Cardiac muscle cell (in vitro differentiated cells and primary cell): ENCODE data around the gene ULBP2. TPM values are rescaled to one million over a fixed set of nuclear protein-coding genes. Genes with fewer than 3 reads are reported as not detected.
"Not testable (repeated sequence)": the region's sequence is repeated elsewhere in the genome, so short reads cannot be mapped to it uniquely, and the experiment has no call there.

Experiments used
- DNase-seq, 2 donors: peaks; one replicate each; pipeline versions ENCODE4 v3.0.0 to v3.0.0-alpha.2; 2010 to 2017; ENCODE audit warnings: low read depth in 1 of 2, low spot score in 1 of 2
- H3K27ac ChIP-seq: fragments of 200-600 bp; sonication (generic); 2 replicates; pipeline ENCODE4 v1.5.1; 2016
- H3K27me3 ChIP-seq: fragments of 200-600 bp; sonication (generic); 2 replicates; pipeline ENCODE4 v1.6.0; 2016; ENCODE audit warnings: control low read depth
- H3K36me3 ChIP-seq: fragments of 200-600 bp; sonication (generic); 2 replicates; pipeline ENCODE4 v1.5.1; 2016; ENCODE audit warnings: control low read depth
- H3K4me1 ChIP-seq: fragments of 200-600 bp; sonication (generic); 2 replicates; pipeline ENCODE4 v1.8.1; 2017; ENCODE audit warnings: low read depth, mild to moderate bottlenecking, mixed run types
- H3K4me3 ChIP-seq: fragments of 200-600 bp; sonication (generic); 2 replicates; pipeline ENCODE4 v1.5.1; 2016; ENCODE audit warnings: mild to moderate bottlenecking
- H3K9me3 ChIP-seq: fragments of 200-600 bp; sonication (generic); 2 replicates; pipeline ENCODE4 v1.5.1; 2017; ENCODE audit warnings: low read depth, mild to moderate bottlenecking, control low read depth
- CTCF ChIP-seq: IDR thresholded peaks from 2 replicates; pipeline ENCODE4 v1.5.1; 2012; ENCODE audit warnings: low read depth, mild to moderate bottlenecking, low read length
- polyA plus RNA-seq: library from polyadenylated mRNA; unstranded; fragments of >200 nt; fragmentation: Nextera tagmentation; extraction: Ambion mirVana; gene quantifications from 2 replicates; pipeline ENCODE4 v1.2.1, GENCODE V29; 2016
- total RNA-seq: library from RNA; depleted of rRNA; stranded (reverse); fragments of >200 nt; gene quantifications from 2 replicates; pipeline ENCODE4 v1.2.3, GENCODE V29; 2016

ULBP2 gene
- total and polyA plus RNA-seq, 2 experiments from 2014 or later = not detected

GRCh38 chr6:149924206-149924932, 17.4 kb upstream of the ULBP2 start:
- no peak for TF ChIP-seq CTCF
- Histone ChIP-seq H3K9me3 (no peaks in the 10 kb centered on the region), H3K4me1 (no peaks in the 10 kb centered on the region), H3K27me3 (peaks cover 90% of the 10 kb centered on the region), H3K27ac (no peak overlapping the region), H3K36me3 (no peaks in the 10 kb centered on the region), H3K4me3 (no peak overlapping the region)
- no peak for DNase-seq

- Histone ChIP-seq H3K4me1 (no peaks in the 10 kb centered on the region), H3K4me3 (no peak overlapping the region), H3K27me3 (peaks cover 90% of the 10 kb centered on the region), H3K9me3 (no peaks in the 10 kb centered on the region), H3K36me3 (no peaks in the 10 kb centered on the region), H3K27ac (no peak overlapping the region)
- no peak for DNase-seq
- no peak for TF ChIP-seq CTCF
These were observed 16.9 kb upstream of the ULBP2 start for GRCh38 chr6:149924933-149925252.

- Histone ChIP-seq H3K27me3 (peaks cover 90% of the 10 kb centered on the region), H3K36me3 (no peaks in the 10 kb centered on the region), H3K4me1 (no peaks in the 10 kb centered on the region), H3K9me3 (no peaks in the 10 kb centered on the region), H3K4me3 (peak overlapping the region; percentile 23), H3K27ac (no peak overlapping the region)
- DNase-seq = peak in 1 of 2 donors; percentile 38
- TF ChIP-seq CTCF = no peak
These were observed 16.4 kb upstream of the ULBP2 start for GRCh38 chr6:149925253-149925973.

- Histone ChIP-seq H3K4me3 (peak overlapping the region; percentile 23), H3K4me1 (no peaks in the 10 kb centered on the region), H3K27ac (no peak overlapping the region), H3K36me3 (no peaks in the 10 kb centered on the region), H3K9me3 (no peaks in the 10 kb centered on the region), H3K27me3 (peaks cover 90% of the 10 kb centered on the region)
- DNase-seq = peak; percentile 79 to 86
- TF ChIP-seq CTCF = peak; percentile 89
These were observed 15.6 kb upstream of the ULBP2 start for GRCh38 chr6:149925974-149926777.

GRCh38 chr6:149927025-149927424, 14.8 kb upstream of the ULBP2 start:
- H3K9me3 ChIP-seq, H3K36me3 ChIP-seq, DNase-seq, H3K4me3 ChIP-seq, H3K27ac ChIP-seq, H3K4me1 ChIP-seq: not testable (repeated sequence)
- H3K27me3 ChIP-seq = peaks cover 90% of the 10 kb centered on the region
